Measurements from ENCODE around the gene SOX9.
"Not testable (repeated sequence)": the region's sequence is repeated elsewhere in the genome, so short reads cannot be mapped to it uniquely, and the experiment has no call there.

The SOX9 gene

GRCh38 chr17:72128039-72128438, 7.2 kb downstream of the SOX9 start:
- no peak for DNase-seq

- DNase-seq, result no peak
Observed at GRCh38 chr17:72134608-72135394, 14.0 kb downstream of the SOX9 start.

GRCh38 chr17:72135546-72136325, 14.9 kb downstream of the SOX9 start:
- no peak for DNase-seq

- DNase-seq, result no peak
Observed at GRCh38 chr17:72136692-72137091, 15.9 kb downstream of the SOX9 start.

GRCh38 chr17:72137161-72137560, 16.3 kb downstream of the SOX9 start:
- DNase-seq, result no peak

- no peak for DNase-seq
Observed at GRCh38 chr17:72139212-72139611, 18.4 kb downstream of the SOX9 start.

- no peak for DNase-seq
Observed at GRCh38 chr17:72141336-72141735, 20.5 kb downstream of the SOX9 start.

- not testable (repeated sequence) for DNase-seq
Observed at GRCh38 chr17:72142097-72142496, 21.3 kb downstream of the SOX9 start.

- no peak for DNase-seq
Observed at GRCh38 chr17:72142614-72143013, 21.8 kb downstream of the SOX9 start.

GRCh38 chr17:72143245-72143644, 22.4 kb downstream of the SOX9 start:
- no peak for DNase-seq

GRCh38 chr17:72144101-72144500, 23.3 kb downstream of the SOX9 start:
- DNase-seq, result no peak

- no peak for DNase-seq
Observed at GRCh38 chr17:72145562-72145961, 24.7 kb downstream of the SOX9 start.

GRCh38 chr17:72145962-72146361, 25.1 kb downstream of the SOX9 start:
- no peak for DNase-seq

- no peak for DNase-seq
Observed at GRCh38 chr17:72146371-72146770, 25.6 kb downstream of the SOX9 start.

GRCh38 chr17:72150632-72151460, 30.0 kb downstream of the SOX9 start:
- no peak for DNase-seq

- no peak for DNase-seq
Observed at GRCh38 chr17:72151565-72152386, 31.0 kb downstream of the SOX9 start.

- DNase-seq, result no peak
Observed at GRCh38 chr17:72152387-72152929, 31.6 kb downstream of the SOX9 start.

GRCh38 chr17:72158895-72159885, 38.4 kb downstream of the SOX9 start:
- DNase-seq, result no peak

- DNase-seq, result no peak
Observed at GRCh38 chr17:72162569-72162968, 41.7 kb downstream of the SOX9 start.

- DNase-seq, result no peak
Observed at GRCh38 chr17:72163474-72163873, 42.7 kb downstream of the SOX9 start.

All from activated CD8-positive, alpha-beta memory T cell treated with anti-CD3 and anti-CD28 coated beads, Interleukin-2, amount 50 U/mL, for 4 hours (primary cell).